ENCODE measurements around the gene MAP4.

DNA sequence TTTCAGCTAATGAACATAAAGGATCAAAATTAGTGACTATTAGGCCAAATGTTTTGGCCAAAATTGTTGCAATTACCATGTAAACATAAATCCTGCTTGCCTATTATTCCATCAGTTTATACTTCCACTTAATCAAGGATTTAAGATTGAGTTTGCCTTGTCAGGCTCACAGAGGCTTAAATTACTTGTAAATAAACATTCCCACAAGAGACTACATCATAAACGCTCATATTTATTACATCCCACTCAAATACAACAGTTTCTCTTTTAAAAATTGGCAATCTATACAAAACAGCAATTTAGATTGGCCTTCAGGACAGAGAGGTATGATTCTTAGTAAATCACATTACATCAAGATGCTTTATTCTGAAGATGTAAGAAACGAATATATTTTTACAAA lies 9.9 kb upstream of the MAP4 start:
- TF ChIP-seq ZNF772 (CRISPR knock-in tag; IDR thresholded peaks at IDR 0.05) (no peak), POLR2A (IDR thresholded peaks at IDR 0.05; ENCODE audit: insufficient read depth in 1 of 2, low read depth in 2 of 2, low read length in 2 of 2) (no peak), ZNF512 (CRISPR knock-in tag; IDR thresholded peaks at IDR 0.05) (no peak), TFAP4 (IDR thresholded peaks at IDR 0.05; ENCODE audit: borderline replicate concordance, low read depth) (no peak), TBP (CRISPR knock-in tag; IDR thresholded peaks at IDR 0.05) (no peak), MYNN (CRISPR knock-in tag; IDR thresholded peaks at IDR 0.05; ENCODE audit: low read depth) (no peak), ZNF10 (CRISPR knock-in tag; IDR thresholded peaks at IDR 0.05; ENCODE audit: borderline replicate concordance, low read depth) (no peak), SRF (IDR thresholded peaks at IDR 0.05; ENCODE audit: low read depth, low read length) (no peak), POLR2AphosphoS5 (IDR thresholded peaks at IDR 0.05; ENCODE audit: low read depth, low read length) (no peak)
- TF ChIP-seq, protein P1, sequence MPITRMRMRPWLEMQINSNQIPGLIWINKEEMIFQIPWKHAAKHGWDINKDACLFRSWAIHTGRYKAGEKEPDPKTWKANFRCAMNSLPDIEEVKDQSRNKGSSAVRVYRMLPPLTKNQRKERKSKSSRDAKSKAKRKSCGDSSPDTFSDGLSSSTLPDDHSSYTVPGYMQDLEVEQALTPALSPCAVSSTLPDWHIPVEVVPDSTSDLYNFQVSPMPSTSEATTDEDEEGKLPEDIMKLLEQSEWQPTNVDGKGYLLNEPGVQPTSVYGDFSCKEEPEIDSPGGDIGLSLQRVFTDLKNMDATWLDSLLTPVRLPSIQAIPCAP (CRISPR knock-in tag; IDR thresholded peaks at IDR 0.05; ENCODE audit: low read depth) = no peak
- TF ChIP-seq, protein P2, sequence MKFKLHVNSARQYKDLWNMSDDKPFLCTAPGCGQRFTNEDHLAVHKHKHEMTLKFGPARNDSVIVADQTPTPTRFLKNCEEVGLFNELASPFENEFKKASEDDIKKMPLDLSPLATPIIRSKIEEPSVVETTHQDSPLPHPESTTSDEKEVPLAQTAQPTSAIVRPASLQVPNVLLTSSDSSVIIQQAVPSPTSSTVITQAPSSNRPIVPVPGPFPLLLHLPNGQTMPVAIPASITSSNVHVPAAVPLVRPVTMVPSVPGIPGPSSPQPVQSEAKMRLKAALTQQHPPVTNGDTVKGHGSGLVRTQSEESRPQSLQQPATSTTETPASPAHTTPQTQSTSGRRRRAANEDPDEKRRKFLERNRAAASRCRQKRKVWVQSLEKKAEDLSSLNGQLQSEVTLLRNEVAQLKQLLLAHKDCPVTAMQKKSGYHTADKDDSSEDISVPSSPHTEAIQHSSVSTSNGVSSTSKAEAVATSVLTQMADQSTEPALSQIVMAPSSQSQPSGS (CRISPR knock-in tag; IDR thresholded peaks at IDR 0.05) = no peak
